Stimulated activated naive B cell treated with anti-CD40 and anti-IgM and Interleukin-4, amounts not matched to agents 10 μg/mL and 1 μg/mL and 100 μg/mL, for 72 hours (primary cell): ENCODE measurements around the gene TTC7B.

Source experiments
- ATAC-seq, 2 donors: fragments of 150-1000 bp; cut with Tn5 transposase; replicated peaks; 2 replicates each; pipeline ENCODE4 v1.10.0; 2021; ENCODE audit warnings: moderate library complexity in 1 of 2
- DNase-seq: peaks from one replicate; pipeline ENCODE4 v3.0.0; 2021
- H3K27ac Mint-ChIP-seq: one replicate; pipeline ENCODE4 v1.8.0; 2022; ENCODE audit warnings: mild to moderate bottlenecking, mixed read lengths
- H3K27me3 Mint-ChIP-seq, 2 donors: one replicate each; pipeline ENCODE4 v1.8.0; 2022; ENCODE audit warnings: mixed read lengths in 2 of 2
- H3K36me3 Mint-ChIP-seq, 2 donors: one replicate each; pipeline ENCODE4 v1.8.0; 2022; ENCODE audit warnings: mixed read lengths in 2 of 2, mild to moderate bottlenecking in 1 of 2
- H3K4me1 Mint-ChIP-seq, 2 donors: one replicate each; pipeline ENCODE4 v1.8.0; 2022; ENCODE audit warnings: mixed read lengths in 2 of 2, mild to moderate bottlenecking in 1 of 2
- H3K4me3 Mint-ChIP-seq, 2 donors: one replicate each; pipeline ENCODE4 v1.8.0; 2022; ENCODE audit warnings: mild to moderate bottlenecking in 2 of 2, mixed read lengths in 2 of 2, moderate library complexity in 1 of 2
- H3K9me3 Mint-ChIP-seq, 2 donors: one replicate each; pipeline ENCODE4 v1.8.0; 2022; ENCODE audit warnings: mixed read lengths in 2 of 2, mild to moderate bottlenecking in 1 of 2

Gene TTC7B

DNA sequence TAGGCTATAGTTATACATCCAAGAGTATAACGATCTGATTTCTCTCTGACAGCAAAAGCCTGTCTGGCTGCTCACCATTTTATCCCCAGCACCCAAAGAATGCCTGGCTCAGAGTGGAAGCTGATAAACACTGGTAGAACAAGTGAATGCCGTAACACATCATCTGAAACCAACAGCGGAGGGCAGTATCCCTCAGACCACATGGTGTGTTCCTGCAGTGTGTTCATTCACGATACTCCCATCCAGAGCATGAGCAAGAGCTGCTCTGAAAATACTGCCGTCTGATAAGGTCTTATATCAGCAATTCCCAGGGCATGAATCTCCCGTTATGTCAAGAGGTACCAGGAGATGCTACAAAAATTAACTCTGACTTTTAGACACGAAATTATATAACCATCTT, 95.9 kb downstream of the TTC7B start:
- Mint-ChIP-seq H3K9me3 (no peaks in the 10 kb centered on the region), H3K4me3 (no peak overlapping the region), H3K36me3 (no peaks in the 10 kb centered on the region), H3K4me1 (no peaks in the 10 kb centered on the region), H3K27ac (no peak overlapping the region), H3K27me3 (no peaks in the 10 kb centered on the region)
- no peak for ATAC-seq
- no peak for DNase-seq

DNA sequence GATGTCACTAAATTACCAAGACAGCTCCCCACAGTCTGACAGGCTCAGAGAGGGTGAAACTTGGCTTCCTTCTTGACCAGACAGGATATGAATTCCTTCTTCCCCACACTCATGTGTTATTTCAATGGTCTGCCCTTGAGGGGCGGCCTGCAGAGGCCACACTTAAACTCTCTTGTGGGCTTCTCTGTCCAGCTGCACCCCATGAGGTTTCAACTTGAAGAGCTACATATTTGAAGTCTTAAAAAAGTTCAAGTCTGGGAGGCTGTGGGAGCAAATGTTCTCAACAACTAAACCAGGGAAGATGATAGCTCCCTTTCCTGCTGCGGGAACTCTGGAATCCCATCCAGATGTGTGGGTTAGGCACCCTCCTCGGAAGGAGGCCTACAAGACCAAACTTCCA, 98.3 kb downstream of the TTC7B start:
- ATAC-seq (no peak), DNase-seq (no peak)
- Mint-ChIP-seq H3K27me3 (no peaks in the 10 kb centered on the region), H3K4me1 (no peaks in the 10 kb centered on the region), H3K9me3 (no peaks in the 10 kb centered on the region), H3K4me3 (no peak overlapping the region), H3K36me3 (no peaks in the 10 kb centered on the region), H3K27ac (no peak overlapping the region)

DNA sequence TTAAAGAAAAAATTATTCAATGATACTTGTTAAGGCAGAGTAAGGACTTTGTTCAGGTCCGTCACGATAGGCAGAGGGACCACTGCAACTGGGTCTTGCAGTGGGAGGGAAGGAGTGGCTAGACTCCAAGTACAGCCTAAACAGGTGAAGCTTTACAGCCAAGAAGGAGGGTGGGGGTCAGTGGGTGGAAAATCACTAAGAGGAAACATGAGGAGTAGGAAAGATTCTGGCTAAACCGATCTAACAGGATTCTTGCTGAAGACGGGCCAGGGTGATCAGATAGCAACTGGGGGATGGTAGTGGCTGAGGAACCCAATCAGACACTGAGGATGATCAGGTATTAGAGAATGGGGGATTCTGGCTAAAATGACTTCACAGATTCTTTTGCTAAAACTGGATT, 100.2 kb downstream of the TTC7B start:
- Mint-ChIP-seq H3K4me1 (no peaks in the 10 kb centered on the region), H3K9me3 (no peaks in the 10 kb centered on the region), H3K27me3 (no peaks in the 10 kb centered on the region), H3K36me3 (no peaks in the 10 kb centered on the region), H3K4me3 (no peak overlapping the region), H3K27ac (no peak overlapping the region)
- DNase-seq (no peak), ATAC-seq (no peak)

DNA sequence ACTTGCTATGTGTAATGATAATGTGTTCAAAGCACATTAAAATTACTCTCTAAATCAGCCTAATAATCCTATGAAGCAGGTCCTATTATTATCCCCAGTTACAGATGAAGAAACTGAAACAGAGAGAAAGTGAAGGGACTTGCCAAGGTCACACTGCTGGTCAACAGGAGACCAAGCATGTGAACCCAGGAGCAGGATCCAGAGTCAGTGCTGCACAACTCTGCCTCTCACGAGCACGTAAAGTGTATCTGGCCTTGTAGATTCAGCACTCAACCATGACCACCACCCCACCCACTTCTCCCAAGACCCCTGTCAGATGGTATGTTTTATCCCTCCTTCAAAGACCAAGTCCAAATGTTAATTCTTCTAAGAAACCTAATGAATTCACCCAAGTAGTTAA, 100.7 kb downstream of the TTC7B start:
- ATAC-seq: no peak
- Mint-ChIP-seq H3K27me3 (no peaks in the 10 kb centered on the region), H3K36me3 (no peaks in the 10 kb centered on the region), H3K4me1 (no peaks in the 10 kb centered on the region), H3K4me3 (no peak overlapping the region), H3K27ac (no peak overlapping the region), H3K9me3 (no peaks in the 10 kb centered on the region)
- no peak for DNase-seq

DNA sequence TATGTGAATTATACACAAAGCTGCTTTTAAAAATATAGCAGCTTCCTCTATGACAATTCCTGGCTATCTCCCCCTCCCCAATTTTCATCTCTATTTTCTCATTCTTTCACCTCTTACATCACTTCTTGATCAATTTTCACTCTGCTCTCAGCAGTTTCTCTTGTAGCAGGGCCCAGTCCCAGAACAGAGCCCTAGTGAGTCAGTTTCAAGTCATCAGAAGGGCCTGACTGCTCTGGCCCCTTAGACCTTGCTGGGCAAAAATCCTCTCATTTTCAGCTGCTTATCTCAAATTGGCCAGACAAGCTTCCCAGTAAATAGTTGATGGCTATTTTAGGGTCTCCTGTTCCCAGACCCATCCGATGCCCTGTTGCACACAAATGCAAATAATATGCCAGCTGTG, 101.4 kb downstream of the TTC7B start:
- no peak overlapping the region for H3K27ac Mint-ChIP-seq
- H3K27me3 Mint-ChIP-seq: no peaks in the 10 kb centered on the region
- no peaks in the 10 kb centered on the region for H3K4me1 Mint-ChIP-seq
- no peaks in the 10 kb centered on the region for H3K36me3 Mint-ChIP-seq
- no peak overlapping the region for H3K4me3 Mint-ChIP-seq
- H3K9me3 Mint-ChIP-seq: no peaks in the 10 kb centered on the region
- ATAC-seq (no peak), DNase-seq (no peak)

DNA sequence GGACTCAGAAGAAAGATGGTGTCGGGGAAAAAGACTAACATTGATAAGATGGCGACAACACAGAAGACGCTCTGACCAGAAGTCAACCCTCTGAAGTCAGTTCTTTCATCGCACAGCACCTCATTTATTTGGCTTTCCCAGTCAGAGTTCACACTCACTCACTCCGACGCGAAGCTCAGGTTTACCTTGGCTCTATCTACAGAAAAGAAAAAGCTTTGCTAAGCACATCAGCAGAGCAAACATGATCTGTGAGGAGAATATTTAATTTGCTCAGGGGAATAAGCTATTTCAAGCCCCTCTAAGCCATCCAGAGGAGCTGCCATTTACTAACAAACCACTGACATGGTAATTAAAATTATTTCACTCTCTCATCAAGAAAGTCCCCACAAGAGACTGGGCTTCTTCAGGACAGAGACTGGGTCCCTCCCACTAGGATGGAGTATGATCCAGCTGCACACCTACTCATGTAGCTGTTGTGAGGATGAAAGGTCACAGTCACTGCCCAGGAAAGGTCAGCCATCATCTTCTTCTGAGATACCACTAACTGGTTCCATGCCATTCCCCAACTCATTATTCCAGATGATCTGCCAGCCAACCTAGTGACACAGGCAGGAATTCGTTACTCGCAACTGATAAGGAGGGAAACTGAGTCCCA, 111.4 kb downstream of the TTC7B start:
- no peak for DNase-seq
- Mint-ChIP-seq H3K27me3 (no peaks in the 10 kb centered on the region), H3K9me3 (no peaks in the 10 kb centered on the region), H3K4me3 (no peak overlapping the region), H3K36me3 (no peaks in the 10 kb centered on the region), H3K4me1 (no peaks in the 10 kb centered on the region), H3K27ac (no peak overlapping the region)
- no peak for ATAC-seq

DNA sequence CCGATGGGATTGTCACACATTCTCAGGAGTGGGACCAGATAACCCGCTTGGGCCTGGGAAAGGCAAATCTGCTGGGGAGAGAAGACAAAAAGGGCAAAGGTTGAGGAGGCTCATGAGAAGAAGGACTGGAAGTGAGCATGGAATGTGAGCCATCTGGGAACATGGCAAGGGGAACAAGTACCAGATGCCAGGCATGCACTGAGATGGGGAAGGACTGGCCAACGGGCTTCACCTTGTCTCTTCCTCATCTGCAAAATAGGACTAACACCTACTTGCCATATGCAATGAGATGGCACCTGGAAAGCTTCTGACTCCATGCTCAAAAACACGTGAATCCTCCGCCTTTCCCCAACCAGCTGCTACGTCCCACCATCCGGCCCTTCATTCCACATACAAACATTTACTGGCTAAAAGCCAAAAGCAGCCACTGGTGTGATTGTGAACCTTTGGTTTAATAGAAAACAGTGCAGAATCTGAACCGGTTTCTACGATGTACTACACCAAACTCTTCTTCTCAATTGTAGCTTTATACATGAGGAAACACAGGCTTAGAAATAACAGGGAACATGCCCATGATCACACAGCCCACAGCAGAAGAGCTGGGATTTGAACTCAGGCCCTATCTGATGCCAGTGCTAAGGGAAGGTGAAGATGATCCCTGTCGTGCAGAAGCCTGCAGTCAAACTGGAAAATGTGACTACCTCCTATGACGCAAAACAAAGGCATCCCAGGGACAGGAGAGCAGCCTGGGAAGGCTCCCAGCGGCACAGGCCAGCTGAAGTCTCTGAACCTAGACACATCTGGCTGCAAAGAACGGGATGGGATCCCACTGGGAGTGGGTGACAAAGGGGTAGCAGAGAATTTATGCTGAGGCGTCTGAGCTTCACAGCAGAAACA, 112.1 kb downstream of the TTC7B start:
- H3K4me3 Mint-ChIP-seq: no peak overlapping the region
- H3K27me3 Mint-ChIP-seq: no peaks in the 10 kb centered on the region
- no peaks in the 10 kb centered on the region for H3K9me3 Mint-ChIP-seq
- H3K4me1 Mint-ChIP-seq: no peaks in the 10 kb centered on the region
- DNase-seq (no peak), ATAC-seq (no peak)
- no peaks in the 10 kb centered on the region for H3K36me3 Mint-ChIP-seq
- H3K27ac Mint-ChIP-seq: no peak overlapping the region

DNA sequence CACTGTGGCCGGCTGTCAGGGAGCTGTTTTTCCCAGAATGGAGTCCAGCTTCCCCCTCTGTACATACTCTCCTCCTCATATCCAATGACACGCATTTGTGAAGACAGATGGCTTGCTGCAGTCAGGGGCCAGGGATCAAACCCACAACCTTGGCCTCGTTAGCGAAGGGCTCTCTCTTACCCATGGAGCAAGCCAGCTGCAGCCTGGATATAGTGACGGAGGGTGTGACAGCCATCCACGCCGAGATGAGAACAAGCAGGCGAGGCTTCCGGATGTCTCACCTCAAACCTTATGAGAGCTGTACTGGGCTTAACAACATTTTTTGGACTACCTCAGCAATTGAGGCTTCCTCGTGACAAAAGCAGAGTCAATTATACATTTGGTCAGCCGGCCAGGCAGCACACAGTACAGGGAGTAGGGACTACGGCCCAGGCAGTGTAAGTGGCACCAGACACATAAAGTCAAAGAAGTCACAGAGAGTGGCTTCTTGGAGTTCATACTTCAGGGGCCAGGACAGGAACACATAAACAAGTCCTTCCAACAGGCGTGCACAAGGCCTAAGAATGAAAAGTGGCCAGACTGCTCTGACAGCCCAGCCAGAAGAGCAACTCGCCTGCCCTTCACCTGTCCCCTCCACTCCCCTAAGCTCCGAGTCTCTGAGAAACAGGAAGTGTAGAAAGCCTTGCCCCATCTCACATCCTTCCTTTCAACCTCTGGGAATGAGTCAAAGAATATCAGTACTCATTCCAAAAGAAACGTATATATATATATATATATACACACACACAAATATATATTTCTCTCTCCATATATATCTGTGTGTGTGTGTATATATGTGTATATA, 115.1 kb downstream of the TTC7B start:
- peak; percentile 53 to 58 for ATAC-seq

DNA sequence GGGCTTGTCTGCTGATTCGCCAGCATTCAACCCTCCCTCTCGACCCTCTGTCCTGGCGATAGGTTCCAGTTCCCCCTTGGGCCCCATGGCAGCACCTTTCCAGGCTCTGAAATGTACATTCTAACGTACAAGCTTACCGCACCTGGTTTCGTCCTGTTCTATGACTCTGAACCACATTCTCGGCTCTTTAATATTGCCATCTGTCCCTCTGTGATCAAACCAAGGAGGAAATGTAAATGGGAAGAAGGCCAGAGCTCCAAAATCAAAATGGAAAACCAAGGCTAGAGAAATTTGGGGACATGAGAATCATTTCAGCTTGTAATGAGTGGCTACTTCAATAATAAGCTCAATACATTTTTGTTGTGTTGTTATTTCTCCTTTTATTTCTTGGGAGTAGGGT, 117.2 kb downstream of the TTC7B start:
- no peaks in the 10 kb centered on the region for H3K27me3 Mint-ChIP-seq
- no peak overlapping the region for H3K27ac Mint-ChIP-seq
- ATAC-seq: no peak

More for the DNA sequence above, 115.1 kb downstream of the TTC7B start:
- Mint-ChIP-seq H3K9me3 (no peaks in the 10 kb centered on the region), H3K36me3 (no peaks in the 10 kb centered on the region), H3K27ac (no peak overlapping the region), H3K27me3 (no peaks in the 10 kb centered on the region), H3K4me3 (no peak overlapping the region), H3K4me1 (peaks cover 0 to 3% of the 10 kb centered on the region in 2 donors)
- DNase-seq: no peak

DNA sequence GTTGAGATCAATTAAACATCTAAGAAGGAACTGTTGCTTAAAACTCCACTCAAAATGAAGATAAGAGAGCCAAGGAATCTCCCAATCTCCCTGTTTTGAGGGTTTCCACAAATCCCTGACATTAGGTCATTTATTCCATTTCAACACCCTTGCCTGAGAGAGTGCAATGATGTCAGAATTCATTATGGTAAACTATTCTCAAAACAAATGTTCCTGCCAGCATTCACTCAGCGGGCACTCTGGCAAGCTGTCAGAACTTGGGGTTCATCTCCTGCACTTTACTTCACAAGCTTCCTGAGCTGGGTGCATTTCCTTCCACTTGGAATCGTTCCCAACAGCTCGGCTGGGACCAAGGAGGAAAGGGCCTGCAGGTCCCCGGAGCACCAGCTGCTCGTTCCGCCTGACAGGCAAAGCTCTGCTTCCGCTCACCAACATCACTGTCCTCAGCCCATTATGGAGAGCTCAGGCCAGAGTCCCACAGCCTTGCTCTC, 117.8 kb downstream of the TTC7B start:
- no peak overlapping the region for H3K4me3 Mint-ChIP-seq
- DNase-seq (no peak), ATAC-seq (no peak)
- H3K9me3 Mint-ChIP-seq: no peaks in the 10 kb centered on the region
- H3K4me1 Mint-ChIP-seq: peaks cover 0 to 3% of the 10 kb centered on the region in 2 donors
- H3K27me3 Mint-ChIP-seq: no peaks in the 10 kb centered on the region
- H3K36me3 Mint-ChIP-seq: no peaks in the 10 kb centered on the region
- no peak overlapping the region for H3K27ac Mint-ChIP-seq

More for the DNA sequence above, 117.2 kb downstream of the TTC7B start:
- no peaks in the 10 kb centered on the region for H3K36me3 Mint-ChIP-seq
- H3K4me3 Mint-ChIP-seq: no peak overlapping the region
- DNase-seq: no peak
- H3K4me1 Mint-ChIP-seq: peaks cover 0 to 3% of the 10 kb centered on the region in 2 donors
- H3K9me3 Mint-ChIP-seq: no peaks in the 10 kb centered on the region

DNA sequence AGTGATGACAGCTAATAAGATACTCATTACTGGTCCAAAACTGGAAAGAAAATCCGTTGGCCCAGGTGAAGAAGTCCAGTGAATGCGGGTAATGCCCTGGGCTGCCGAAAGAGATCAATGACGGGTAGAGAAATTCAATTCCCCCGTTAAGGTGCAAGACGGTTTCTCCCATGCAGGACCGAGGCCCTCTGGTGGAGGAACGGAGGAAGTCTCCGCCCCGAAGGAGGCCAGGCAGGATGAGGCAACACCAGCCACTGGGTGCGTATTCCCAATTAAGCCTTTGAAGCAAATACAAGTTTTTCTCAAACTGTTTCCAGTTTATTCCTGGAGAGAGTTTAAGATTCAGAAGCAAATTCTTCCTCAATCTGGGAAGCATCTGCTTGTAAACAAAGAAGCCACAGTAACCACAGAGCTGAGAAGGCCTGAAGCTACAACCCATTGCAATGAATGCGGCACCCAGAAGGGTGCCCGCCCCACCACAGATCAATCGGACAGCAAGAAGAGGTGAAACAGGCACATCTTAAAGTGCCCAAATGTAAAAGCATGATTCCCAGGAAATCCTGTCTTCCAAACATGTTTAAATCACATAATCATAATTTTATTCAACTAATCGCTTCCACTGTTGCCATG, 118.5 kb downstream of the TTC7B start:
- peak; percentile 58 for DNase-seq
- Mint-ChIP-seq H3K4me3 (no peak overlapping the region), H3K4me1 (peaks cover 0 to 3% of the 10 kb centered on the region in 2 donors), H3K36me3 (no peaks in the 10 kb centered on the region), H3K9me3 (no peaks in the 10 kb centered on the region), H3K27ac (no peak overlapping the region), H3K27me3 (no peaks in the 10 kb centered on the region)
- ATAC-seq: peak; percentile 92 to 94

DNA sequence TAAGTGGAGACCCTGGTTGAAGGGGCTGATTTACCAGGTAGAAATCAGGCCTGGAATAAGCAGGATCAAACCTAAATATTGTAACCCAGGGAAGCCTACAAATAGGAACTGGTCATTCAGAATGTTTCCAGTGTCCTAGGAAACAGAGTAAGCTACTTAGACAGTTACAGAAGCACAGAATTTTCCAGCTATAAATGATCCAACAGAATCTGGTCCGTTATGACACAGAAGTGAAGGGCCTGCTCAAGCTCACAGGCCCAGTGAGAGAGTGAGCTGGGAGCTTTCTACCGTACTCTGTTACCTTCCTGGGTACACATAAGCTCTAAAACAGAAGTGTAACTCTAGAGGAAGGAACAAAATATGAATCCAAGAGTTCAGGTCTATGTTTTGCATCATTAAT, 119.1 kb downstream of the TTC7B start:
- Mint-ChIP-seq H3K36me3 (no peaks in the 10 kb centered on the region), H3K27ac (no peak overlapping the region)

DNA sequence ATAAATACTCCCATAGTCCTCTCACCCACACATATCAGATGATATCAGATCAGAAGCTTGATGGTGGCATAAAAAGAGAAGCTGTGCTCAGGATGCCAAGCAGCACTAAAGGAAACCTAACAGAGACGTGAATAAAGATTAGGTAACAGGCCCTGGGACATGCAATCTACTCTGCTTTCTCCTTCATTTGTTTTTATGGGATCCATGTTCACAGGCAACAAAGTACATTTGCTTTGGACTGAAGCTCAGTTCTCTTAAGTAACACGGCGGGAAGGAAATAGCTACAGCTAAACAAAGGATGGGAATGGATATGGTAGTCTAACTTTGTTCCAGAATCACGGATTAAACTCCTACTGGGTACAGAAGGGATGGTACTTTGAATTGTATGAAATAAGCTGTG, 119.5 kb downstream of the TTC7B start:
- DNase-seq (no peak), ATAC-seq (no peak)
- Mint-ChIP-seq H3K27ac (no peak overlapping the region), H3K9me3 (no peaks in the 10 kb centered on the region), H3K27me3 (no peaks in the 10 kb centered on the region), H3K36me3 (no peaks in the 10 kb centered on the region), H3K4me3 (no peak overlapping the region), H3K4me1 (peaks cover 0 to 3% of the 10 kb centered on the region in 2 donors)

More for the DNA sequence above, 119.1 kb downstream of the TTC7B start:
- no peak for DNase-seq
- H3K4me3 Mint-ChIP-seq: no peak overlapping the region
- peak; percentile 22 to 27 for ATAC-seq
- peaks cover 0 to 3% of the 10 kb centered on the region in 2 donors for H3K4me1 Mint-ChIP-seq
- no peaks in the 10 kb centered on the region for H3K27me3 Mint-ChIP-seq
- no peaks in the 10 kb centered on the region for H3K9me3 Mint-ChIP-seq
